NCI-H2196 (cell line): Measurements from ENCODE around the gene TNRC6B.
"Not testable (repeated sequence)": the region's sequence is repeated elsewhere in the genome, so short reads cannot be mapped to it uniquely, and the experiment has no call there.

Source experiments
- DNase-seq: peaks from one replicate; lab custom pipeline; 2025; ENCODE audit not compliant: unreplicated experiment; lab: John Stamatoyannopoulos, UW

The TNRC6B gene

GRCh38 chr22:40183029-40183581 is 5.4 kb downstream of the TNRC6B start:
- DNase-seq, result no peak

GRCh38 chr22:40183603-40184002 is 5.9 kb downstream of the TNRC6B start:
- not testable (repeated sequence) for DNase-seq

GRCh38 chr22:40187389-40187788 is 9.7 kb downstream of the TNRC6B start:
- no peak for DNase-seq

- no peak for DNase-seq
These were observed 12.3 kb downstream of the TNRC6B start for GRCh38 chr22:40189997-40190396.

GRCh38 chr22:40190501-40190900 is 12.8 kb downstream of the TNRC6B start:
- no peak for DNase-seq

- no peak for DNase-seq
These were observed 16.0 kb downstream of the TNRC6B start for GRCh38 chr22:40193429-40194421.

- DNase-seq, result no peak
These were observed 16.9 kb downstream of the TNRC6B start for GRCh38 chr22:40194656-40195055.

- no peak for DNase-seq
These were observed 19.1 kb downstream of the TNRC6B start for GRCh38 chr22:40196628-40197360.

GRCh38 chr22:40197421-40197820 is 19.7 kb downstream of the TNRC6B start:
- DNase-seq, result not testable (repeated sequence)

- no peak for DNase-seq
These were observed 21.0 kb downstream of the TNRC6B start for GRCh38 chr22:40198733-40199132.

- no peak for DNase-seq
These were observed 21.5 kb downstream of the TNRC6B start for GRCh38 chr22:40199223-40199622.

GRCh38 chr22:40199852-40200251 is 22.1 kb downstream of the TNRC6B start:
- DNase-seq, result no peak

GRCh38 chr22:40200795-40201530 is 23.2 kb downstream of the TNRC6B start:
- DNase-seq, result no peak

- DNase-seq, result no peak
These were observed 24.7 kb downstream of the TNRC6B start for GRCh38 chr22:40202225-40202944.

- peak; percentile 28 for DNase-seq
These were observed 25.8 kb downstream of the TNRC6B start for GRCh38 chr22:40203572-40203971.

GRCh38 chr22:40204321-40205116 is 26.8 kb downstream of the TNRC6B start:
- DNase-seq, result no peak

GRCh38 chr22:40206561-40206960 is 28.8 kb downstream of the TNRC6B start:
- DNase-seq, result no peak

GRCh38 chr22:40210818-40211217 is 33.1 kb downstream of the TNRC6B start:
- DNase-seq, result no peak

- no peak for DNase-seq
These were observed 33.8 kb downstream of the TNRC6B start for GRCh38 chr22:40211476-40212054.
